HCT116 (cell line): ENCODE results near the gene CHAC1.

ENCODE experiments used
- ATF3 ChIP-seq: IDR thresholded peaks from 2 replicates; pipeline ENCODE4 v1.6.1; 2012
- CBX3 ChIP-seq: IDR thresholded peaks from 2 replicates; pipeline ENCODE4 v1.6.1; 2012; ENCODE audit warnings: low read depth
- CTCF ChIP-seq, 3 experiments: fragments of 200-600 bp in 1 of 3; sonication (generic) in 1 of 3; IDR thresholded peaks in 2 of 3; conservative IDR thresholded peaks in 1 of 3; 2 replicates each; pipeline ENCODE4 v1.5.1; 2012 to 2017; ENCODE audit warnings: low read depth in 2 of 3, low read length in 2 of 3, antibody characterized with exemption in 1 of 3, borderline replicate concordance in 1 of 3, control low read depth in 1 of 3, mild to moderate bottlenecking in 1 of 3, mixed read lengths in 1 of 3, mixed run types in 1 of 3, moderate library complexity in 1 of 3; ENCODE audit not compliant: insufficient read depth in 1 of 3
- EZH2 ChIP-seq: fragments of 200-600 bp; sonication (generic); IDR thresholded peaks from 2 replicates; pipeline ENCODE4 v1.6.1; 2017; ENCODE audit warnings: antibody characterized with exemption, mixed run types
- EZH2phosphoT487 ChIP-seq: fragments of 200-600 bp; IDR thresholded peaks from 2 replicates; pipeline ENCODE4 v1.6.1; 2018; ENCODE audit warnings: antibody characterized with exemption, borderline replicate concordance
- FOSL1 ChIP-seq: IDR thresholded peaks from 2 replicates; pipeline ENCODE4 v1.6.1; 2012; ENCODE audit warnings: low read depth
- JUND ChIP-seq: IDR thresholded peaks from 2 replicates; pipeline ENCODE4 v1.6.1; 2012
- MAX ChIP-seq: IDR thresholded peaks from 2 replicates; pipeline ENCODE4 v1.6.1; 2012
- POLR2A ChIP-seq: IDR thresholded peaks from 2 replicates; pipeline ENCODE4 v1.7.0; 2011; ENCODE audit warnings: borderline replicate concordance; ENCODE audit not compliant: insufficient read depth, insufficient read length; ENCODE audit errors: extremely low read depth
- POLR2AphosphoS5 ChIP-seq: IDR thresholded peaks from 2 replicates; pipeline ENCODE4 v1.6.1; 2011; ENCODE audit warnings: mild to moderate bottlenecking, low read depth, low read length, moderate library complexity
- RAD21 ChIP-seq: IDR thresholded peaks from 2 replicates; pipeline ENCODE4 v1.6.1; 2012; ENCODE audit warnings: low read depth, mild to moderate bottlenecking
- SP1 ChIP-seq: IDR thresholded peaks from 2 replicates; pipeline ENCODE4 v1.6.1; 2012; ENCODE audit warnings: low read depth
- YY1 ChIP-seq: IDR thresholded peaks from 2 replicates; pipeline ENCODE4 v1.6.1; 2011; ENCODE audit warnings: low read length, low read depth, moderate library complexity, mild to moderate bottlenecking; ENCODE audit not compliant: insufficient replicate concordance; ENCODE audit errors: extremely low read depth

- TF ChIP-seq JUND (no peak), MAX (no peak), CTCF (IDR thresholded peaks at IDR 0.05 in 2 of 3, conservative IDR thresholded peaks at IDR 0.05 in 1 of 3; ENCODE audit: borderline replicate concordance in 1 of 3, insufficient read depth in 1 of 3, low read depth in 2 of 3, low read length in 2 of 3) (no peak), POLR2A (no peak), POLR2AphosphoS5 (no peak), SP1 (no peak), EZH2 (no peak), ATF3 (no peak), EZH2phosphoT487 (no peak), CBX3 (no peak), YY1 (no peak), RAD21 (no peak), FOSL1 (no peak)
Measured at GRCh38 chr15:40948706-40949473, 4.4 kb upstream of the CHAC1 start.
